ENCODE results near the gene MAPK8. TPM values are rescaled to one million over a fixed set of nuclear protein-coding genes. Genes with fewer than 3 reads are reported as not detected.

The MAPK8 gene
- total and polyA plus RNA-seq, 9 of the 15 experiments (the other 6 are each of a cell fraction or from before 2014, with no cell fraction given), result 6.4 to 159 (median 71.0) TPM

DNA sequence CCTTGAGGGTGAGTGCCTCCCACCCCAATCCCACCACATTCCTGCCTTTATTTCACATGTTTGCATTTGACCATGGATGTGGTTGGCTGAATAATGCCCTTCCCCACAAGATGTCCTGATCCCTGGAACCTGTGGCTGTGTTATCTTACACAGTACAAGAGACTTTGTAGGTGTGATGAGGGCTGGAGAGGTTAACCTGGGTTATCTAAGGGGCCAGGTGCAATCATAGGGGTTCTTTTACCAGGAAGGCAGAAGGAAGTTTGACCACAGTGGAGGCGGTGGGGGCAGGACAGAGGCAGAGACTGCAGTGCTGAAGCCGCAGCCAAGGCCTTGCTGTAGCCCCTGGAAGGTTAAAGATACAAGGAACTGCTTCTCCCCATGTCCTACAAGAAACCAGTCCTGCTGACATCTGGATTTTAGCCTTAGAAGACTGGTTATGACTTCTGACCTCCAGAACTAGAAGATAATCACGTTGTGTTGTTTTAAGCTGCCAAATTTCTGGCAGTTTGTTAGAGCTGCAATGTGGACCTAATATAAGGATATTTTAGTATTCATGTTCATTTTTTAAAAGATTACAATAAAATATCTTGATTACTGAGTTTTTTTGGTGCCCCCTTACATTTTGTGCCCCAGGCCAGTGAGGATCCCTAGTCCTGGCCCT, 161.8 kb downstream of the MAPK8 start (continued):
- no peak for TF ChIP-seq MAFK (IDR thresholded peaks at IDR 0.05; ENCODE audit: low read length)
- peak; percentile 96 for TF ChIP-seq RNF2 (IDR thresholded peaks at IDR 0.05)
- TF ChIP-seq ZNF583 (CRISPR knock-in tag; IDR thresholded peaks at IDR 0.05), result no peak
- TF ChIP-seq SIN3A (IDR thresholded peaks at IDR 0.05; ENCODE audit: borderline replicate concordance in 2 of 2, control insufficient read depth in 1 of 2, low read depth in 2 of 2, low read length in 2 of 2), result no peak
- no peak for TF ChIP-seq ZNF764 (CRISPR knock-in tag; IDR thresholded peaks at IDR 0.05; ENCODE audit: low read depth)
- TF ChIP-seq ZFP36 (IDR thresholded peaks at IDR 0.05; ENCODE audit: low read depth, low read length, partially characterized antibody), result no peak
- TF ChIP-seq, protein P1, sequence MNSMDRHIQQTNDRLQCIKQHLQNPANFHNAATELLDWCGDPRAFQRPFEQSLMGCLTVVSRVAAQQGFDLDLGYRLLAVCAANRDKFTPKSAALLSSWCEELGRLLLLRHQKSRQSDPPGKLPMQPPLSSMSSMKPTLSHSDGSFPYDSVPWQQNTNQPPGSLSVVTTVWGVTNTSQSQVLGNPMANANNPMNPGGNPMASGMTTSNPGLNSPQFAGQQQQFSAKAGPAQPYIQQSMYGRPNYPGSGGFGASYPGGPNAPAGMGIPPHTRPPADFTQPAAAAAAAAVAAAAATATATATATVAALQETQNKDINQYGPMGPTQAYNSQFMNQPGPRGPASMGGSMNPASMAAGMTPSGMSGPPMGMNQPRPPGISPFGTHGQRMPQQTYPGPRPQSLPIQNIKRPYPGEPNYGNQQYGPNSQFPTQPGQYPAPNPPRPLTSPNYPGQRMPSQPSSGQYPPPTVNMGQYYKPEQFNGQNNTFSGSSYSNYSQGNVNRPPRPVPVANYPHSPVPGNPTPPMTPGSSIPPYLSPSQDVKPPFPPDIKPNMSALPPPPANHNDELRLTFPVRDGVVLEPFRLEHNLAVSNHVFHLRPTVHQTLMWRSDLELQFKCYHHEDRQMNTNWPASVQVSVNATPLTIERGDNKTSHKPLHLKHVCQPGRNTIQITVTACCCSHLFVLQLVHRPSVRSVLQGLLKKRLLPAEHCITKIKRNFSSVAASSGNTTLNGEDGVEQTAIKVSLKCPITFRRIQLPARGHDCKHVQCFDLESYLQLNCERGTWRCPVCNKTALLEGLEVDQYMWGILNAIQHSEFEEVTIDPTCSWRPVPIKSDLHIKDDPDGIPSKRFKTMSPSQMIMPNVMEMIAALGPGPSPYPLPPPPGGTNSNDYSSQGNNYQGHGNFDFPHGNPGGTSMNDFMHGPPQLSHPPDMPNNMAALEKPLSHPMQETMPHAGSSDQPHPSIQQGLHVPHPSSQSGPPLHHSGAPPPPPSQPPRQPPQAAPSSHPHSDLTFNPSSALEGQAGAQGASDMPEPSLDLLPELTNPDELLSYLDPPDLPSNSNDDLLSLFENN (IDR thresholded peaks at IDR 0.05; ENCODE audit: low read depth in 2 of 2, low read length in 2 of 2), result peak in 1 of 2 experiments; percentile 62; a peak in 1 of 4 replicates
- TF ChIP-seq NFIC (IDR thresholded peaks at IDR 0.05), result peak; percentile 70; the same call in 1 of the 2 replicates
- no peak for TF ChIP-seq BRF2 (IDR thresholded peaks at IDR 0.05; ENCODE audit: borderline replicate concordance, insufficient read depth, insufficient read length)
- no peak for TF ChIP-seq FOSL1 (tag; conservative IDR thresholded peaks at IDR 0.05)
- no peak for TF ChIP-seq NFXL1 (CRISPR knock-in tag; IDR thresholded peaks at IDR 0.05)
- no peak for TF ChIP-seq TARDBP (IDR thresholded peaks at IDR 0.05)
- TF ChIP-seq CBX3 (IDR thresholded peaks at IDR 0.05; ENCODE audit: borderline replicate concordance in 1 of 2, low read length in 2 of 2), result peak in 1 of 2 experiments; percentile 51; a peak in 1 of 3 replicates
- no peak for TF ChIP-seq RBFOX2 (IDR thresholded peaks at IDR 0.05; ENCODE audit: low read depth, low read length)
- no peak for TF ChIP-seq PATZ1 (CRISPR knock-in tag; IDR thresholded peaks at IDR 0.05; ENCODE audit: borderline replicate concordance)
- no peak for TF ChIP-seq PHF20 (IDR thresholded peaks at IDR 0.05; ENCODE audit: partially characterized antibody)
- TF ChIP-seq C11orf30 (IDR thresholded peaks at IDR 0.05; ENCODE audit: low read depth), result no peak
- no peak for TF ChIP-seq XRCC3 (IDR thresholded peaks at IDR 0.05)
- TF ChIP-seq HNRNPL (IDR thresholded peaks at IDR 0.05; ENCODE audit: low read depth, low read length), result no peak
- TF ChIP-seq ZNF778 (CRISPR knock-in tag; IDR thresholded peaks at IDR 0.05), result no peak
- TF ChIP-seq ZNF324 (CRISPR knock-in tag; IDR thresholded peaks at IDR 0.05), result no peak
- TF ChIP-seq ZKSCAN3 (CRISPR knock-in tag; IDR thresholded peaks at IDR 0.05), result no peak
- no peak for TF ChIP-seq ZNF23 (CRISPR knock-in tag; IDR thresholded peaks at IDR 0.05)
- TF ChIP-seq RHOXF2B (CRISPR knock-in tag; conservative IDR thresholded peaks at IDR 0.05), result no peak
- no peak for TF ChIP-seq DDX20 (tag; IDR thresholded peaks at IDR 0.05; ENCODE audit: low read depth)

Data from K562 (cell line).